HEK293 (cell line): ENCODE results near the gene GRK5.
A peak's percentile ranks its signal among the peaks of the same experiment; 100 is the strongest.

Experiments
- FEZF1 ChIP-seq: fragments of 450-650 bp; formaldehyde crosslinking; IDR thresholded peaks from 2 replicates; pipeline ENCODE4 v1.5.1; 2016; ENCODE audit warnings: missing biosample characterization, missing genetic modification characterization
- GLI4 ChIP-seq: fragments of 450-650 bp; formaldehyde crosslinking; IDR thresholded peaks from 2 replicates; pipeline ENCODE4 v1.5.1; 2016; ENCODE audit warnings: missing biosample characterization, missing genetic modification characterization
- GLIS1 ChIP-seq: fragments of 450-650 bp; formaldehyde crosslinking; IDR thresholded peaks from 2 replicates; pipeline ENCODE4 v1.5.1; 2016; ENCODE audit warnings: missing biosample characterization, missing genetic modification characterization
- HIC1 ChIP-seq: fragments of 450-650 bp; formaldehyde crosslinking; IDR thresholded peaks from 2 replicates; pipeline ENCODE4 v1.5.1; 2016; ENCODE audit warnings: missing biosample characterization, missing genetic modification characterization
- HOXD13 ChIP-seq: sonication (generic); formaldehyde crosslinking; IDR thresholded peaks from 2 replicates; pipeline ENCODE4 v1.8.0; 2022; ENCODE audit warnings: missing genetic modification reagents, borderline replicate concordance
- KLF9 ChIP-seq: fragments of 450-650 bp; formaldehyde crosslinking; IDR thresholded peaks from 2 replicates; pipeline ENCODE4 v1.5.1; 2016; ENCODE audit warnings: missing biosample characterization, missing genetic modification characterization, low read depth
- MZF1 ChIP-seq: fragments of 450-650 bp; formaldehyde crosslinking; IDR thresholded peaks from 2 replicates; pipeline ENCODE4 v1.5.1; 2017; ENCODE audit warnings: missing biosample characterization, missing genetic modification characterization, borderline replicate concordance
- RBAK ChIP-seq: fragments of 450-650 bp; formaldehyde crosslinking; IDR thresholded peaks from 2 replicates; pipeline ENCODE4 v1.5.1; 2016; ENCODE audit warnings: missing biosample characterization, missing genetic modification characterization
- TRIM28 ChIP-seq: IDR thresholded peaks from 2 replicates; pipeline ENCODE4 v1.6.1; 2011; ENCODE audit warnings: low read length, control low read depth, borderline replicate concordance
- TSHZ1 ChIP-seq: fragments of 450-650 bp; formaldehyde crosslinking; IDR thresholded peaks from 2 replicates; pipeline ENCODE4 v1.5.1; 2016; ENCODE audit warnings: missing biosample characterization, missing genetic modification characterization, borderline replicate concordance
- ZBTB8A ChIP-seq: fragments of 450-650 bp; formaldehyde crosslinking; IDR thresholded peaks from 2 replicates; pipeline ENCODE4 v1.5.1; 2016; ENCODE audit warnings: missing biosample characterization, missing genetic modification characterization
- ZNF132 ChIP-seq: fragments of 450-650 bp; formaldehyde crosslinking; IDR thresholded peaks from 2 replicates; pipeline ENCODE4 v1.5.1; 2017; ENCODE audit warnings: missing biosample characterization, missing genetic modification characterization, borderline replicate concordance
- ZNF140 ChIP-seq: fragments of 450-650 bp; formaldehyde crosslinking; IDR thresholded peaks from 2 replicates; pipeline ENCODE4 v1.5.1; 2016; ENCODE audit warnings: missing biosample characterization, missing genetic modification characterization
- ZNF157 ChIP-seq: fragments of 450-650 bp; formaldehyde crosslinking; IDR thresholded peaks from 2 replicates; pipeline ENCODE4 v1.5.1; 2016; ENCODE audit warnings: missing biosample characterization, missing genetic modification characterization
- ZNF202 ChIP-seq: fragments of 450-650 bp; formaldehyde crosslinking; IDR thresholded peaks from 2 replicates; pipeline ENCODE4 v1.5.1; 2016; ENCODE audit warnings: missing biosample characterization, missing genetic modification characterization, borderline replicate concordance
- ZNF324 ChIP-seq: fragments of 450-650 bp; formaldehyde crosslinking; IDR thresholded peaks from 2 replicates; pipeline ENCODE4 v1.5.1; 2016; ENCODE audit warnings: missing biosample characterization, missing genetic modification characterization
- ZNF426 ChIP-seq: fragments of 450-650 bp; formaldehyde crosslinking; IDR thresholded peaks from 2 replicates; pipeline ENCODE4 v1.5.1; 2017; ENCODE audit warnings: missing biosample characterization, missing genetic modification characterization, mild to moderate bottlenecking, inconsistent platforms, moderate library complexity
- ZNF488 ChIP-seq: fragments of 450-650 bp; formaldehyde crosslinking; IDR thresholded peaks from 2 replicates; pipeline ENCODE4 v1.5.1; 2016; ENCODE audit warnings: missing biosample characterization, missing genetic modification characterization
- ZNF513 ChIP-seq: fragments of 450-650 bp; IDR thresholded peaks from 2 replicates; pipeline ENCODE4 v1.5.1; 2018; ENCODE audit warnings: missing biosample characterization, missing genetic modification characterization
- ZNF529 ChIP-seq: fragments of 450-650 bp; formaldehyde crosslinking; IDR thresholded peaks from 2 replicates; pipeline ENCODE4 v1.5.1; 2017; ENCODE audit warnings: missing genetic modification characterization, missing biosample characterization; ENCODE audit not compliant: insufficient replicate concordance
- ZNF530 ChIP-seq: fragments of 450-650 bp; formaldehyde crosslinking; IDR thresholded peaks from 2 replicates; pipeline ENCODE4 v1.5.1; 2016; ENCODE audit warnings: low read depth, missing biosample characterization, missing genetic modification characterization
- ZNF654 ChIP-seq: fragments of 450-650 bp; formaldehyde crosslinking; IDR thresholded peaks from 2 replicates; pipeline ENCODE4 v1.5.1; 2016; ENCODE audit warnings: low read depth, missing biosample characterization, missing genetic modification characterization
- ZNF830 ChIP-seq: fragments of 450-650 bp; IDR thresholded peaks from 2 replicates; pipeline ENCODE4 v1.5.0; 2018; ENCODE audit warnings: missing biosample characterization, missing genetic modification characterization, low read depth, mild to moderate bottlenecking, moderate library complexity
- ZXDB ChIP-seq: fragments of 450-650 bp; formaldehyde crosslinking; IDR thresholded peaks from 2 replicates; pipeline ENCODE4 v1.5.1; 2016; ENCODE audit warnings: missing biosample characterization, missing genetic modification characterization
- TF ChIP-seq, protein P1 (sequence below): fragments of 450-650 bp; formaldehyde crosslinking; IDR thresholded peaks from 2 replicates; pipeline ENCODE4 v1.5.1; 2016; ENCODE audit warnings: missing biosample characterization, missing genetic modification characterization
- TF ChIP-seq, protein P2 (sequence below): fragments of 450-650 bp; formaldehyde crosslinking; IDR thresholded peaks from 2 replicates; pipeline ENCODE4 v1.5.1; 2017; ENCODE audit warnings: missing biosample characterization, missing genetic modification characterization
- TF ChIP-seq, protein P3 (sequence below): fragments of 450-650 bp; formaldehyde crosslinking; IDR thresholded peaks from 2 replicates; pipeline ENCODE4; 2016; ENCODE audit warnings: missing biosample characterization, missing genetic modification characterization

Gene GRK5

GRCh38 chr10:119165171-119166117 is 41.9 kb upstream of the GRK5 start, which contains the start of gene SFXN4 (continued):
- TF ChIP-seq, protein P1, sequence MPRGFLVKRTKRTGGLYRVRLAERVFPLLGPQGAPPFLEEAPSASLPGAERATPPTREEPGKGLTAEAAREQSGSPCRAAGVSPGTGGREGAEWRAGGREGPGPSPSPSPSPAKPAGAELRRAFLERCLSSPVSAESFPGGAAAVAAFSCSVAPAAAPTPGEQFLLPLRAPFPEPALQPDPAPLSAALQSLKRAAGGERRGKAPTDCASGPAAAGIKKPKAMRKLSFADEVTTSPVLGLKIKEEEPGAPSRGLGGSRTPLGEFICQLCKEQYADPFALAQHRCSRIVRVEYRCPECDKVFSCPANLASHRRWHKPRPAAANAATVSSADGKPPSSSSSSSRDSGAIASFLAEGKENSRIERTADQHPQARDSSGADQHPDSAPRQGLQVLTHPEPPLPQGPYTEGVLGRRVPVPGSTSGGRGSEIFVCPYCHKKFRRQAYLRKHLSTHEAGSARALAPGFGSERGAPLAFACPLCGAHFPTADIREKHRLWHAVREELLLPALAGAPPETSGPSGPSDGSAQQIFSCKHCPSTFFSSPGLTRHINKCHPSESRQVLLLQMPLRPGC (tag by site-specific recombination) = no peak
- no peak for TF ChIP-seq TRIM28
- peak; percentile 70 for TF ChIP-seq GLIS1 (tag by site-specific recombination)
- TF ChIP-seq HIC1 (tag by site-specific recombination) = peak; percentile 83
- TF ChIP-seq ZNF530 = no peak
- no peak for TF ChIP-seq ZNF140 (tag by site-specific recombination)
- 0 out of 2 replicates have a peak, but pooled peaks have one; percentile 14 for TF ChIP-seq GLI4 (tag by site-specific recombination)
- 0 out of 2 replicates have a peak, but pooled peaks have one; percentile 32 for TF ChIP-seq TSHZ1 (tag by site-specific recombination)
- no peak for TF ChIP-seq ZNF513
- TF ChIP-seq ZNF324 (tag by site-specific recombination) = no peak
- TF ChIP-seq KLF9 (tag by site-specific recombination) = peak; percentile 80
- TF ChIP-seq, protein P2, sequence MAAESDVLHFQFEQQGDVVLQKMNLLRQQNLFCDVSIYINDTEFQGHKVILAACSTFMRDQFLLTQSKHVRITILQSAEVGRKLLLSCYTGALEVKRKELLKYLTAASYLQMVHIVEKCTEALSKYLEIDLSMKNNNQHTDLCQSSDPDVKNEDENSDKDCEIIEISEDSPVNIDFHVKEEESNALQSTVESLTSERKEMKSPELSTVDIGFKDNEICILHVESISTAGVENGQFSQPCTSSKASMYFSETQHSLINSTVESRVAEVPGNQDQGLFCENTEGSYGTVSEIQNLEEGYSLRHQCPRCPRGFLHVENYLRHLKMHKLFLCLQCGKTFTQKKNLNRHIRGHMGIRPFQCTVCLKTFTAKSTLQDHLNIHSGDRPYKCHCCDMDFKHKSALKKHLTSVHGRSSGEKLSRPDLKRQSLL (tag by site-specific recombination) = no peak
- TF ChIP-seq MZF1 = no peak
- no peak for TF ChIP-seq ZNF157 (tag by site-specific recombination)
- TF ChIP-seq ZNF654 (tag by site-specific recombination) = no peak
- TF ChIP-seq HOXD13 (CRISPR knock-in tag) = no peak
- no peak for TF ChIP-seq ZNF426 (tag by site-specific recombination)
- peak; percentile 32; the same call in 1 of the 2 replicates for TF ChIP-seq ZBTB8A
- no peak for TF ChIP-seq RBAK
- TF ChIP-seq ZNF202 (tag by site-specific recombination) = no peak
- TF ChIP-seq ZXDB (tag by site-specific recombination) = no peak; the same call in none of the 2 replicates
- TF ChIP-seq ZNF132 (tag by site-specific recombination) = no peak
- no peak for TF ChIP-seq ZNF488 (tag by site-specific recombination)
- no peak for TF ChIP-seq ZNF529 (tag by site-specific recombination)
- no peak for TF ChIP-seq FEZF1 (tag by site-specific recombination)
- TF ChIP-seq, protein P3, sequence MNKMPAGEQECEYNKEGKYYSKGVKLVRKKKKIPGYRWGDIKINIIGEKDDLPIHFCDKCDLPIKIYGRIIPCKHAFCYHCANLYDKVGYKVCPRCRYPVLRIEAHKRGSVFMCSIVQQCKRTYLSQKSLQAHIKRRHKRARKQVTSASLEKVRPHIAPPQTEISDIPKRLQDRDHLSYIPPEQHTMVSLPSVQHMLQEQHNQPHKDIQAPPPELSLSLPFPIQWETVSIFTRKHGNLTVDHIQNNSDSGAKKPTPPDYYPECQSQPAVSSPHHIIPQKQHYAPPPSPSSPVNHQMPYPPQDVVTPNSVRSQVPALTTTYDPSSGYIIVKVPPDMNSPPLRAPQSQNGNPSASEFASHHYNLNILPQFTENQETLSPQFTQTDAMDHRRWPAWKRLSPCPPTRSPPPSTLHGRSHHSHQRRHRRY = no peak
- no peak for TF ChIP-seq ZNF830 (tag by site-specific recombination)
